Neural progenitor cell (in vitro differentiated cells): ENCODE results near the gene MATN4.

ENCODE experiments used
- CTCF ChIP-seq: fragments of 200-600 bp; sonication (generic); IDR thresholded peaks from 2 replicates; pipeline ENCODE4 v1.5.1; 2017; ENCODE audit warnings: antibody characterized with exemption, mild to moderate bottlenecking
- EZH2 ChIP-seq: fragments of 200-600 bp; sonication (generic); IDR thresholded peaks from 2 replicates; pipeline ENCODE4 v1.6.1; 2017; ENCODE audit warnings: antibody characterized with exemption, mild to moderate bottlenecking, moderate library complexity
- EZH2phosphoT487 ChIP-seq: fragments of 200-600 bp; sonication (generic); IDR thresholded peaks from 2 replicates; pipeline ENCODE4 v1.6.1; 2017; ENCODE audit warnings: antibody characterized with exemption

- no peak for TF ChIP-seq CTCF
- TF ChIP-seq EZH2: no peak
- no peak for TF ChIP-seq EZH2phosphoT487
These were observed 32.8 kb downstream of the MATN4 start for GRCh38 chr20:45275338-45275737.
